Esophagus mucosa (tissue), 1 donor: ENCODE data around the gene RNF44. TPM values are rescaled to one million over a fixed set of nuclear protein-coding genes. Genes with fewer than 3 reads are reported as not detected.

Experiments
- ATAC-seq: fragments of 200-7000 bp; cut with Tn5 transposase; one replicate; pipeline ENCODE4 v1.9.1; 2020
- total RNA-seq: library from RNA; stranded (reverse); gene quantifications from one replicate; pipeline ENCODE4 v1.2.4, GENCODE V29; 2023
- donor health status: DM: yes; HTN: yes; CAD: no.

The RNF44 gene
- total RNA-seq, 1 donor from 2014 or later, result 22.0 TPM

DNA sequence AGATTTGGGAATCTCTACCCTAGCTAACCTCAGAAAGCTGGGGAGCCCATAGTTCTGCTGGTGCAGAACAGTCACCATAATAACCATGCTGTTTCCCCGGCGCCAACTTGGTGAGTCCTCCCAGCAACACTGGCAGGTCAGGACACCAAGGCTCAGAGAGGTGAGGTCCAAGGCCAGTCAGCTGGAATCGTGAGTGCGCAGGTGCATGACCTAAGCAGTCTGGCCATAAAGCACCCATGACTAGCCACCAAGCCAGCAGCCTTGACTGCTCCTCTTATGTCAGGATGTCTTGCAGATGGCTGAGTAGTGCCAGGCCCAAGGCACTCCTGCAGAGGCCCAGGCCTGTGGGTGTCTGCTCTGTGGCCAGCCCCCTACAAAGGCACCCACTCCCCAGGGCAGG is 2.6 kb downstream of the RNF44 start:
- no peak for ATAC-seq

GRCh38 chr5:176533894-176534611 is 3.1 kb downstream of the RNF44 start:
- ATAC-seq, result no peak

DNA sequence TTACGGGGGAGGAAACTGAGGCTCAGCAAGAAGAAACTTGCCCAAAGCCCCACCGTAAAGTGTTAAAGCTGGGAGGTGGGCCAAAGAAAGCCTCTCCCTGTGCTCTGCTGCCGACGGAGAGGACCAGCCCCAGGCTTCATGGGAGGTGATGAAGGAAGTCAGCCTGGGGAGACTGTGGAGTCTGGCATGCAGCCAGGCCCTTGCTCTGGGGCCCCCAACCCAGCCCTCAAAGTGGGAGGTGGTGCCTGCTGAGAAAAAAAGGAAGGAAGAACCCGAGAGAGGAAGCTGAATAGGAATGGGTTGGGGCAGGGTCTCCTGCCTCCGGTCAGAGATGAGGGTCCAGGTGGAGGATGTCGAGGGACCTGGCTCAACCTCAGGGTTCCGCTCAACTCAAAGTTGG is 3.8 kb downstream of the RNF44 start:
- ATAC-seq, result no peak

GRCh38 chr5:176532795-176533194 is 4.4 kb downstream of the RNF44 start:
- ATAC-seq, result no peak

- ATAC-seq, result no peak
Measured at GRCh38 chr5:176531902-176532493, 5.2 kb downstream of the RNF44 start.

DNA sequence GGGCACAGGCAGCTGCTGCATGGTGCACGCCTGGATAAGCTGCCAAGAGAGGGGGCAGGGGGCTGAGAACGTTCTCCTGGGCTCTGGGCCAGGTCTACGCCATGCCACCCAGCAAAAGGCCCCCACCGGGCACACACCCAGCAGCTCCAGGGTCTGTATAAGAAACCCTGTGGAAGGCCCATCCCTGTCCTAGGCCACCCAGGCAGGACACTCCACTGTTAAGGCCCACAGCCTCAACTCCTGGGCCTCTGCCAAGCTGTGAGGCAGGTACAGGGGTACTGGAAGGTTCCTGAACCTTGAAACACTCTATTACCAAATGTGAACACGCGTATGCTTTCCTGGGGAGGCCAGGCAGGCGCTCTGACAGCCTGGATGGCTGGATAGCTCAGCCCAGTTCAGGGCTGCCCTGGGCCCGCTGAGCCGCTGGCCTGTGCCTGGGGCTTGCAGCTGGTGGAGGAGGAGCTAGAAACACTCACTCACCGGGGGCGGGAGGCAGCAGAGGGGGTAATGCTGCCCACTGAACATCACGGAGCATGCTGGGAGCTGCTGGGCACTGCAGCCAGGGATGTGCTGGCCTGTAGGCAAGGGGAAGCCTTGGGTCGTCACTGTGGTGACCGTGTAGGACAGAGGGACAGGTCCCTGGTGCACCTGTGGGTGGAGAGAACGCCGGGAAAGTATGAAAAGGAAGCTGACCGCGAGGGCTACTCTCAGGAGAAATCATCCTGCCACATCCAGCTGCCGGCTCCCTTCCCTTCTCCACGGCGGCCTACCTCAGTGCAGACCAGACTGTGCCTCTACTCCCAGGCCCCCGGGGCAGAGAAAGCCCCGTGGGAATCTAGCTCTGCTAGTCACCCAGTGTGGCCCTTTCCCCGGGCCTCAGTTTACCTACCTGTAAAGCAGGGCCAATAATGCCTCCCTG is 6.0 kb downstream of the RNF44 start:
- no peak for ATAC-seq

DNA sequence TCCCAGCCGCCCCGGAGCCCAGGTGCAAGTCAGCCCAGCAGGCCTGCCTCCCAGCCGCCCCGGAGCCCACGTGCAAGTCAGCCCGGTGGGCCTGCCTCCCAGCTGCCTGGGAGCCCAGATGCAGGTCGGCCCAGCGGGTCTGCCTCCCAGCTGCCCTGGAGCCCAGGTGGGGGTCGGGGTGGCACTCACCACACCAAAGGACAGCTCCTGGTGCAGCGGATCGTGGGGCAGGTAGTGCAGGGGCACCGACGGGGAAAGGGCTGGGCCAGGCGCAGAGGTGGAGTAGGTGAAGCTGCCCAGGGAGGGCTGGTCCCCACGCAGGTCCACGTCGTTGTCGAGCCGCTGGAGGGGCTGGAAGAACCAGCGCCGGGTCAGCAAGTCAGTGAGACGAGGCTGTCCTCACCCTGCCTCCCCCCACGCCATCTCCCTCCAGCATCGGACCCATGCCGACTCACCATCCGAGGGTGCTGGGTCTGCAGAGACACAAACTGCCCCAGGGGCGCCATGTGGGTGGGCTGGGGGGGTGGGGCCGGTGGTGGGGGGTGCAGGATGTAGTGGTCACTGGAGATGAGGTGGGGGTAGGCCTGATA is 6.7 kb downstream of the RNF44 start:
- ATAC-seq, result no peak

DNA sequence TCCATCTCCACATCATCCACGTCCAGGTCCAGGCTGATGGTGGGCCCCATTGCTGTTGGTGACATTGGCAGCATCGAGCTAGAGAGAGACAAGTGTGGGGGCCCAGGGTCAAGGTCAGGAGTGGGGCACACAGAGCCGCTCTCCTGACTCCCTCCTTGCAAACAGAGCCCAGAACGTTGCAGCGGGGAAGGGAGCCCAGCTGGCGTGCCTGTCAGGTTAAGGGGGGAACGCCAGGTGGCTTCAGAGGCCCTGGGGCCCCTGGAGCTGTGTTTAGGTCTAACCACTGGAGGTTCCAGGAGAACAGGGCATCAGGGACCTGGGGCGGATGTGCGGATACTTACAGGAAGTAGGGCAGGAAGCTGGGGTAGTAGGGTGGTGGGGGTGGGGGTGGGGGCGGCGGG is 7.5 kb downstream of the RNF44 start:
- no peak for ATAC-seq

DNA sequence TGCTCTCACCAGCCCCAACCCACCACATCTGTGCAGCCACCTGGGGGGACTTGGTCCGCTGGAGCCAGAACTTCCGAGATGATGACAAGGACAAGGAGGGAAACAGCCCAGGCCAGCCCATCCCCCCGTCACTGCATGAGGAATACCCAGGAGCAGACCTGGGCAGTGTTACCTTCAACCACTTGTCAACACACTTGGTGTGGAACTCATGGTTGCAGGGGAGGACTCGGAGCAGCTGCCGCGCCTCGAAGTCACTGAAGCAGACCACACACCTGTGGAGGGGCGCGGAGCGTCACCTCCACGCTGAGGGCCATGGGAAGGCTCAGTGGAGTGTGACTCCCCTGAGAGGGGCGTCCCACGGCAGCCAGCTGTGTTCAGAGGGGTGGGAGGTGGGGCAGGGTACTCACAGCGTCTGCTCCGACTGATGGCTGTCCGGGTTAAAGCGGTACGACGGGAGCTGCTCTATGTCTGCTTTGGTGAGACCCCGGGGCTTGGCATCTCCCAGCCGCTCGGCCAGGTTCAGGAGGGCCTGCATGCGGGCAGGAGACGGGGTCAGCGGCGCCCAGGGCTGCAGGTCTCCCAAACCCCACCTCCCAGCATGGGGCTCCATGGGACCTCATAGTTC is 8.0 kb downstream of the RNF44 start:
- no peak for ATAC-seq

GRCh38 chr5:176528761-176529115 is 8.5 kb downstream of the RNF44 start:
- peak; percentile 35 for ATAC-seq

DNA sequence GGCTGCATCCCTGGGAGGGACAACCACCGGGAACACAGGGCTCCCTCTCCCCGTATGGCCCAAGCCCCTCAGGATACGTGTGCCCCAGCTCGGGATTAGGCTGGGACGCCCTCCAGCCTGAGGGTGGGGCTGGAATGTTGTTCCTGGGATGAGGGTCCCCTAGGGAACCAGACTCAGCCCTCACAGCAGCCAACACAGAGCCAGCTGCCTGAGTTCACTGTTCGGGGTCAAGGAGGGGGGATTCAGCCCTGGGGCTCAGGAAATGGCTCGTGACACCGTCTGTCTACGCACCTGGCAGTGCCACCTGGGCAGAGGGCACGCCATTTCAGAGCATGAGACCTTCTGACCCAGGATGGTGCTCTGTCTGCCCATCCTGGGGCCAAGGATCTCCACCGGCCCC is 8.9 kb downstream of the RNF44 start:
- peak; percentile 5 for ATAC-seq

DNA sequence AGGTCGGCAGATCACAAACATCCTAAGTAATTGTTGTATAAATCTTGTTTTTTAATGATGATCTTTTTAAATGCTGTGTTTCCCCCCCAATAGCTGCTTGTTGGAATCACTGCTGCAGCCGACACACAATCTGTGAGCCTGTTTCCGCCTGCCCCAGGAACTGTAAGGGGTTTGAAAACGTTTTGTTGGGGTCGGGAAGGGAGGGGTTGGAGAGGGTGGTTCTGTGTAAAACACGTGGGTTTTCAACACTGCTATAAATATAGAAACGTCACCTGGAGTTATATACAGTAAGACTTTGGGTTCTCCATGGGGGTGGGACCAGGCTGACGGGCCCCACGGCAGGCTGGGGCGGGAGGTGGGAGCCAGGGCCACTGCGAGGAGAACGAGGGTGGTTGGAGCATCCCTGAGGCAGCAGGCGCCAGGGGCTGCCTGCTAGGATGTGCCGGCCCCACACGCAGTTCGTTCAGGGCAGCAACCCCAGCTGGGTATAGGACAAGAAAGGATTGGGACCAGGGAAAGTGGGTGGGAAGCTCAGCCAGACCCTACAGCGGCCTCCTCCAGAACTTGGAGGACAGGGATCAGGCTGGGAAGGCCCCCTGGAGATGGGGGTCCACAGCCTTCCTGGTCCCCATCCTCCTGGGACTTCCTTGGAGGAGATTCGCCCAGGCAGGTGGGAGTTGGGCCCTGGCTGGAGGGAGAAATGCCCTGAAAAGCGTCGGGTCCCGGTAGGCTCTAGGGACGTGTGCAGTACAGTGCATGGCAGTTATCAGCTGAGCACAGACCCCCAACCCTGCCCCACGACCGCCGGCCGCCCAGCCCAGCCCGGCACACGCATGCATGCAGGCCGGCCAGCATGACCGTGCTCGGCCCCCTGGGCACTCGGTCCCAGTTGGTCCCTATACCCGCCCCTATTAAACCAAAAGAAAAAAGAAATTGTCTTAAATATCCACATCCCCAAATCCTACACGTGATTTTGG is 9.7 kb downstream of the RNF44 start:
- no peak for ATAC-seq

DNA sequence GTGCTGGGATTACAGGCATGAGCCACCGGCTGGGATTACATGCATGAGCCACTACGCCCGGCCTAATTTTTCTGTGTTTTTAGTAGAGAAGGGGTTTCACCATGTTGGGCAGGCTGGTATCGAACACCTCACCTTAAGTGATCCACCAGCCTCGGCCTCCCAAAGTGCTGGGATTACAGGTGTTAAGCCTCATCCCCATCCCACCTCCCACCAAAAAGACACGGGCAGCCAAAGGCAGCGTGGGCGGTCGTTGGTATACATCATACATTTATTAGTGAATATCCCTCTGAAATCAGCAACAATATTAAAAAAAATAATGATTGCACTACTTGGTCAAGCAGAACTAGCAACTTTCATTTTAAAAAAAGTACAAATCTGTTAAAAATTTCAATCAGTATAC is 10.7 kb downstream of the RNF44 start:
- ATAC-seq, result no peak

DNA sequence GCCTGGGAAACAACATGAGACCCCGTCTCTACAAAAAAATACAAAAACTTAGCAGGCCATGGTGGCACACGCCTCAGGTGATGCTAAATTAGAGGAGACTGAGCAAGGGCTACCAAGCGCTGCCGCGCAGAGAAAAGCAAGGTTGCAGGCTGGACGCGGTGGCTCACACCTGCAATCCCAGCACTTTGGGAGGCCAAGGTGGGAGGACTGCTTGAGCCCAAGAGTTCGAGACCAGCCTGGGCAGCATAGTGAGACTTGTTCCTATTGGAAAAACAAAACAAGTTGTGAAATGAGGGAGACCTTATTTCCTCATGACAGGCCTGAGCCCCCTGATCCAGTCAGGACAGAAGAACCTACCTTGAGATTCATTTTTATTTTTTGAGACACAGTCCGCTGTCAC is 11.5 kb downstream of the RNF44 start:
- ATAC-seq, result no peak

- ATAC-seq, result no peak
Measured at GRCh38 chr5:176524987-176525386, 12.2 kb downstream of the RNF44 start.

- no peak for ATAC-seq
Measured at GRCh38 chr5:176524138-176524537, 13.1 kb downstream of the RNF44 start.

- ATAC-seq, result peak; percentile 30
Measured at GRCh38 chr5:176521699-176522263, 15.4 kb downstream of the RNF44 start.

DNA sequence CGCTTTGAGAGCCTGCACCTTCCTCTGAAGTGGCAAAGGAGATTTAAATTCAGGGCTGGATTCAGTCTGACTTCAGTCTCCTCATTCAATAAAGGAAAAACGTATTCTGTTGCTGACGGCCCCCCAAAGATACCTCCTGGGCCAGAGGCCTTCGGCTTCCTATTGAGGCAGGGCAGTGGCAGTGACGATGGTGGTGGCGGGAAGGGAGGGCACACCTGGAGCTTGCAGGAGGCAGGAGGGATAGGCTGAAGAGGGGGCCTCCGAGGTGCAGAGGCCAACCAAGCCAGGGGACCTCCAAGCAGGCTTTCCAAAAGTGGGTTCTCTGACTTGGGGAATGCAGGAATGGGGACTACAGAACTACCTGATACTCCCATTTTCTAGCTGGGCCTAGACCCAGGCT is 15.9 kb downstream of the RNF44 start:
- no peak for ATAC-seq

- no peak for ATAC-seq
Measured at GRCh38 chr5:176519810-176520720, 17.1 kb downstream of the RNF44 start.

DNA sequence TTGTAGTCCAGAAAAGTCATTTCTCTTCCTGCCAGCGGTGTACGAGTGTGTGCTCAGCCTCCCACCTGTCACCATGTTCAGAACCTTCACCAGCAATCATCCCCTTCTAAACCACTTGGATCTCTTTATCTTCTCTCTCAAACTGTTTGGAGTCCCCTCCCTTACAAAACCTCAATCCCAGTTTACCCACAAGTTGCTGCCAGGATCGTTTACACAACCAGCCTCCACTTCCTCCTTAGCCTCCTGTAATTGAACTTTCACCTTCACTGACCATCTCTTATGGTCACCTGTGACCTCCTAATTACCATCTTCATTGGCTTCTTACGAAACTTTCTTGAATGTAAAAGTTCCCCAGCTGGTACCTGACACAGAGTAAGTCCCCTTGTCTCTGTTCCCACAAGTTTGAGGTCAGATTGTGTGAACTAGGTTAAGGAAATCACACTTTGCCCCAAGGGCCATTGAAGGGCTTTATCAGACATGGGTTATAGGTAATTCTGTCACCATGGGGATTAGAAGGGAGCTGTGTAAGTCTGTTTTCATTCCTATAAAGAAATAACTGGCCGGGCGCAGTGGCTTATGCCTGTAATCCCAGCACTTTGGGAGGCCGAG is 20.0 kb downstream of the RNF44 start:
- no peak for ATAC-seq
